GM12878 (cell line): Measurements from ENCODE around the gene LMOD3. TPM values are rescaled to one million over a fixed set of nuclear protein-coding genes. Genes with fewer than 3 reads are reported as not detected.

ENCODE experiments used
- CEBPB ChIP-seq, 2 experiments: fragments of 150-350 bp in 1 of 2; IDR thresholded peaks; 2 replicates each; pipeline ENCODE4 v1.6.1; 2012 to 2014; ENCODE audit warnings: low read depth in 2 of 2, low read length in 2 of 2, borderline replicate concordance in 1 of 2, inconsistent platforms in 1 of 2
- CEBPZ ChIP-seq: fragments of 150-350 bp; IDR thresholded peaks from 2 replicates; pipeline ENCODE4 v1.6.1; 2016; ENCODE audit warnings: low read depth, low read length
- CREM ChIP-seq: IDR thresholded peaks from 2 replicates; pipeline ENCODE4 v1.6.1; 2014; ENCODE audit warnings: antibody characterized with exemption, low read depth
- EED ChIP-seq: sonication (generic); IDR thresholded peaks from 2 replicates; pipeline ENCODE4 v1.6.1; 2016; ENCODE audit warnings: antibody characterized with exemption, low read depth
- MTA2 ChIP-seq: fragments of 450-650 bp; IDR thresholded peaks from 2 replicates; pipeline ENCODE4 v1.6.1; 2016; ENCODE audit warnings: low read depth, mild to moderate bottlenecking, moderate library complexity
- ZNF274 ChIP-seq: IDR thresholded peaks from one replicate; pipeline ENCODE4 v1.8.0; 2011; ENCODE audit not compliant: insufficient read length, insufficient read depth
- polyA plus RNA-seq, 11 experiments: library from polyadenylated mRNA; depleted of rRNA in 4 of 11; unstranded in 6 of 11; stranded (reverse) in 5 of 11; fragments of >200 nt; fragmentation: Nextera tagmentation in 4 of 11; fragmentation: Illumina TruSeq in 1 of 11; extraction: Ambion mirVana in 4 of 11; extraction: Trizol in 1 of 11; gene quantifications; 1 replicate in 1 of 11; 2 replicates in 10 of 11; pipeline versions ENCODE4 v1.2.1 to v1.2.3, GENCODE V29; 2011 to 2016; ENCODE audit warnings: inconsistent platforms in 2 of 11, missing spikeins in 2 of 11, low read depth in 1 of 11
- total RNA-seq, 4 experiments: library from RNA; depleted of rRNA in 3 of 4; stranded (reverse); fragments of >200 nt in 3 of 4; fragmentation: Illumina TruSeq in 1 of 4; extraction: Trizol in 1 of 4; gene quantifications; 2 replicates each; pipeline versions ENCODE4 v1.2.1 to v1.2.3, GENCODE V29; 2013 to 2021
- TF ChIP-seq, protein P1 (sequence below): fragments of 450-650 bp; IDR thresholded peaks from 2 replicates; pipeline ENCODE4 v1.6.1; 2018; ENCODE audit warnings: borderline replicate concordance, mild to moderate bottlenecking; ENCODE audit not compliant: partially characterized antibody

LMOD3 gene
- total and polyA plus RNA-seq, 10 of the 15 experiments (the other 5 are each of a cell fraction or from before 2014, with no cell fraction given), result 0.04 to 0.20 (median 0.09) TPM; not detected in 1

DNA sequence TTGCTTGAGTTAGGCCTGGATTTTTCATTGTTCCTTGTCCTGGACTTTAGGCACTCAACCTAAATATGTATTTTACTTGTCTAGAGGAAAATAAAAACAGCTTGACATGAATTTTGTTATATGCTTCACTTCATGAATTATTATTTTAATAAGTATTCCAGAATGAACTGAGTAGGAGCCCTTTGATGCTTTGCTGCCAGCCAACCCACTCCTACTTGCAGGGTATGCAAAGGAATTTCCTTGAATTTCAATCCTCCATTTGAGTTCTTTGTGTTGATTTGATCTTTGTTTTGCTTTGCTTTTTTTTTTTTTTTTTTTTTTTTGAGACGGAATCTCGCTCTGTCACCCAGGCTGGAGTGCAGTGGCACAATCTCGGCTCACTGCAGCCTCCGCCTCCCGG lies 26.1 kb downstream of the LMOD3 start (continued):
- no peak for TF ChIP-seq CEBPB (IDR thresholded peaks at IDR 0.05; ENCODE audit: borderline replicate concordance in 1 of 2, low read depth in 2 of 2, low read length in 2 of 2)
- TF ChIP-seq MTA2, result no peak
- no peak for TF ChIP-seq ZNF274
- no peak for TF ChIP-seq CEBPZ
- no peak for TF ChIP-seq EED
- no peak for TF ChIP-seq CREM
- TF ChIP-seq, protein P1, sequence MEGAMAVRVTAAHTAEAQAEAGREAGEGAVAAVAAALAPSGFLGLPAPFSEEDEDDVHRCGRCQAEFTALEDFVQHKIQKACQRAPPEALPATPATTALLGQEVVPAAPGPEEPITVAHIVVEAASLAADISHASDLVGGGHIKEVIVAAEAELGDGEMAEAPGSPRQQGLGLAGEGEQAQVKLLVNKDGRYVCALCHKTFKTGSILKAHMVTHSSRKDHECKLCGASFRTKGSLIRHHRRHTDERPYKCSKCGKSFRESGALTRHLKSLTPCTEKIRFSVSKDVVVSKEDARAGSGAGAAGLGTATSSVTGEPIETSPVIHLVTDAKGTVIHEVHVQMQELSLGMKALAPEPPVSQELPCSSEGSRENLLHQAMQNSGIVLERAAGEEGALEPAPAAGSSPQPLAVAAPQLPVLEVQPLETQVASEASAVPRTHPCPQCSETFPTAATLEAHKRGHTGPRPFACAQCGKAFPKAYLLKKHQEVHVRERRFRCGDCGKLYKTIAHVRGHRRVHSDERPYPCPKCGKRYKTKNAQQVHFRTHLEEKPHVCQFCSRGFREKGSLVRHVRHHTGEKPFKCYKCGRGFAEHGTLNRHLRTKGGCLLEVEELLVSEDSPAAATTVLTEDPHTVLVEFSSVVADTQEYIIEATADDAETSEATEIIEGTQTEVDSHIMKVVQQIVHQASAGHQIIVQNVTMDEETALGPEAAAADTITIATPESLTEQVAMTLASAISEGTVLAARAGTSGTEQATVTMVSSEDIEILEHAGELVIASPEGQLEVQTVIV, result no peak
